Astrocyte (in vitro differentiated cells and primary cell): Measurements from ENCODE around the gene SOCS1. TPM values are rescaled to one million over a fixed set of nuclear protein-coding genes. Genes with fewer than 3 reads are reported as not detected.

ENCODE experiments used
- DNase-seq: peaks from one replicate; pipeline ENCODE4 v3.0.0-alpha.2; 2010; ENCODE audit warnings: low read depth
- FAIRE-seq: peaks from 2 replicates; lab custom pipeline; 2011; peaks lifted over from hg19 to GRCh38; lab: Jason Lieb, UNC
- H2AFZ ChIP-seq: 2 replicates; pipeline ENCODE4 v1.6.0; 2012; ENCODE audit warnings: low read depth, low read length, inconsistent platforms
- H3K27ac ChIP-seq: 2 replicates; pipeline ENCODE4 v1.5.1; 2011; ENCODE audit warnings: low read depth, low read length, inconsistent platforms
- H3K27me3 ChIP-seq: 2 replicates; pipeline ENCODE4 v1.6.0; 2011; ENCODE audit warnings: low read length, inconsistent platforms; ENCODE audit not compliant: insufficient read depth
- H3K36me3 ChIP-seq: 2 replicates; pipeline ENCODE4 v1.5.1; 2011; ENCODE audit warnings: low read length, inconsistent platforms; ENCODE audit not compliant: insufficient read depth
- H3K4me1 ChIP-seq: 2 replicates; pipeline ENCODE4 v1.5.1; 2011; ENCODE audit warnings: low read length, inconsistent platforms; ENCODE audit not compliant: insufficient read depth
- H3K4me2 ChIP-seq: 2 replicates; pipeline ENCODE4 v1.6.0; 2012; ENCODE audit warnings: low read length, inconsistent platforms
- H3K4me3 ChIP-seq: 2 replicates; pipeline ENCODE4 v1.5.1; 2011; ENCODE audit warnings: low read depth, mild to moderate bottlenecking, low read length, inconsistent platforms; ENCODE audit not compliant: insufficient read depth
- H3K79me2 ChIP-seq: 2 replicates; pipeline ENCODE4 v1.6.0; 2012; ENCODE audit warnings: mild to moderate bottlenecking, low read length, inconsistent platforms; ENCODE audit not compliant: insufficient read depth
- H3K9ac ChIP-seq: 2 replicates; pipeline ENCODE4 v1.6.0; 2012; ENCODE audit warnings: mild to moderate bottlenecking, low read length, inconsistent platforms
- H3K9me3 ChIP-seq: 2 replicates; pipeline ENCODE4 v1.5.1; 2012; ENCODE audit warnings: low read depth, mild to moderate bottlenecking, low read length, inconsistent platforms; ENCODE audit not compliant: insufficient read depth
- H4K20me1 ChIP-seq: 2 replicates; pipeline ENCODE4 v1.6.0; 2012; ENCODE audit warnings: low read length, inconsistent platforms; ENCODE audit not compliant: insufficient read depth
- H3K27ac Mint-ChIP-seq: one replicate; pipeline ENCODE4 v1.8.0; 2021; ENCODE audit warnings: mild to moderate bottlenecking, mixed read lengths; ENCODE audit not compliant: unreplicated experiment
- H3K27me3 Mint-ChIP-seq: one replicate; pipeline ENCODE4 v1.8.0; 2021; ENCODE audit warnings: low read depth, mixed read lengths; ENCODE audit not compliant: unreplicated experiment
- H3K36me3 Mint-ChIP-seq: one replicate; pipeline ENCODE4 v1.8.0; 2021; ENCODE audit warnings: low read depth, mixed read lengths; ENCODE audit not compliant: unreplicated experiment
- H3K4me1 Mint-ChIP-seq: one replicate; pipeline ENCODE4 v1.8.0; 2021; ENCODE audit warnings: low read depth, mixed read lengths; ENCODE audit not compliant: unreplicated experiment
- H3K4me3 Mint-ChIP-seq: one replicate; pipeline ENCODE4 v1.8.0; 2021; ENCODE audit warnings: mild to moderate bottlenecking, moderate library complexity, mixed read lengths; ENCODE audit not compliant: unreplicated experiment
- H3K9me3 Mint-ChIP-seq: one replicate; pipeline ENCODE4 v1.8.0; 2021; ENCODE audit warnings: mild to moderate bottlenecking, mixed read lengths; ENCODE audit not compliant: unreplicated experiment
- CTCF ChIP-seq: IDR thresholded peaks from 2 replicates; pipeline ENCODE4 v1.5.1; 2011; ENCODE audit warnings: low read depth, mild to moderate bottlenecking, inconsistent platforms, low read length, moderate library complexity; ENCODE audit not compliant: insufficient read depth
- EZH2 ChIP-seq: IDR thresholded peaks from 2 replicates; pipeline ENCODE4 v1.6.1; 2012; ENCODE audit warnings: mild to moderate bottlenecking, low read length, inconsistent platforms; ENCODE audit not compliant: insufficient read depth
- total RNA-seq: library from RNA; stranded (reverse); gene quantifications from 2 replicates; pipeline ENCODE4 v1.2.1, GENCODE V29; 2021

Gene SOCS1
- total RNA-seq, 1 donor from 2014 or later = 16.0 TPM

DNA sequence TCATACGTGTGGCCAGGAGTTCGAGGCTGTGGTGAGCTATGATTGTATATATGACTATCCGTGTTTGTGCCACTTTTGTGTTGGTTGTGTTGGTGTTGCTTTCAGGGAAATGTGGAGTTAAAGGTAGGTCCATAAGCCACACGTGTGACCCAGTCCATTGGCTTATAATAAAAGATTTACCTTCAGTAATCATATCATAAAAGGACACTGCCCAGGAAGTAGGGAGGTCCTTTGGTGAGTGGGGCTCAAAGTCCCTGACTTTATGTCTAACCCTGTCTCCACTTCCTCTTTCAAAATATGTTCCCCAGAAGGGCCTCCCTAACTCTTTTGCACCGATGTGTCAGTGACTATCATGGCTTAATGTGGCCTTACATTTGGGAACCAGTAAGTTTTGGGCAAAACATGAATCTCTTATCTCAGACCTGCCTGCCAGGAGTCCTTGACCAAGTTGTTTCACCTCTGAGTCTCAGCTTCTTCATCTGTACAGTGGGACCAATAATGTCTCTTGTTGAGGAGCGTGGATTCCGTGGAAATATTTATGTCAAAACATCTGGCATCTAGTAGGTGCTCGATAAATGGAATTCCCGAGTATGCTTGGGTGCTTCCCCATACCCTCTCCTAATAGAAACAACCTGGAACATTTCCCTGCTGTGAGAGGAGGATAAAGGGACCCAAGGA is 8.3 kb upstream of the SOCS1 start:
- no peaks in the 10 kb centered on the region for H3K27me3 ChIP-seq
- FAIRE-seq (no peak), DNase-seq (no peak)
- no peak overlapping the region for H3K4me3 ChIP-seq
- H3K9me3 Mint-ChIP-seq = no peaks in the 10 kb centered on the region
- H3K36me3 Mint-ChIP-seq = no peaks in the 10 kb centered on the region
- no peak overlapping the region for H3K27ac Mint-ChIP-seq
- H3K27me3 Mint-ChIP-seq = peaks cover 56% of the 10 kb centered on the region
- H3K4me3 Mint-ChIP-seq = no peak overlapping the region
- H3K4me1 ChIP-seq = no peaks in the 10 kb centered on the region
- H4K20me1 ChIP-seq = no peaks in the 10 kb centered on the region
- TF ChIP-seq CTCF (no peak), EZH2 (no peak)
- H3K36me3 ChIP-seq = no peaks in the 10 kb centered on the region
- H3K9me3 ChIP-seq = no peaks in the 10 kb centered on the region
- H3K79me2 ChIP-seq = no peaks in the 10 kb centered on the region
- no peaks in the 10 kb centered on the region for H3K4me1 Mint-ChIP-seq
- H2AFZ ChIP-seq = no peak overlapping the region
- H3K27ac ChIP-seq = no peak overlapping the region
- H3K9ac ChIP-seq = no peak overlapping the region
- H3K4me2 ChIP-seq = no peak overlapping the region

- Histone ChIP-seq H4K20me1 (no peaks in the 10 kb centered on the region), H3K9ac (no peak overlapping the region), H3K4me1 (no peaks in the 10 kb centered on the region), H3K9me3 (no peaks in the 10 kb centered on the region), H3K79me2 (no peaks in the 10 kb centered on the region), H2AFZ (no peak overlapping the region), H3K36me3 (no peaks in the 10 kb centered on the region), H3K27ac (no peak overlapping the region), H3K4me3 (no peak overlapping the region), H3K4me2 (no peak overlapping the region), H3K27me3 (no peaks in the 10 kb centered on the region)
- H3K4me3 Mint-ChIP-seq = no peak overlapping the region
- FAIRE-seq (no peak), DNase-seq (no peak)
- no peaks in the 10 kb centered on the region for H3K9me3 Mint-ChIP-seq
- H3K27me3 Mint-ChIP-seq = peaks cover 53% of the 10 kb centered on the region
- no peak for TF ChIP-seq EZH2
- TF ChIP-seq CTCF = no peak
- no peaks in the 10 kb centered on the region for H3K4me1 Mint-ChIP-seq
- no peaks in the 10 kb centered on the region for H3K36me3 Mint-ChIP-seq
- no peak overlapping the region for H3K27ac Mint-ChIP-seq
These were observed 7.7 kb upstream of the SOCS1 start for GRCh38 chr16:11263737-11264136.

DNA sequence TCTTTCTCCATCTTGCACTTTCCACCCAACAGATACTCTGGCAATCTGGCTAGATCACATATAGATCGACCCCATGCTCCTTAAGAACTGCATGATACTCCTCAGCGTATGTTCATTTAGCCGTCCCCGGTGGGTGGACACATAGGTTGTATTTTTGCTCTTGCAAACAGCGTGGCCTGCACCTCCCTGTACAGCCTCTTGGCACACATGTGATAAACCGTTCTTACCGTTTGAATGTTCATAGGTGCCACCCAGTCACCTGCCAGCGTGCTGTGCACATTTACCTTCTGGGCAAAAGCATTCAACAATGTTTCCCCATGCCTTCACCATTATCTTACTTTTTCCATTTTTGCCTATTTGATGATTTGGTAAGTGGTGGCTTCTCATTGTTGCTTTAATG is 6.9 kb upstream of the SOCS1 start:
- no peaks in the 10 kb centered on the region for H4K20me1 ChIP-seq
- Mint-ChIP-seq H3K9me3 (no peaks in the 10 kb centered on the region), H3K36me3 (no peaks in the 10 kb centered on the region), H3K4me3 (no peak overlapping the region), H3K27me3 (peaks cover 52% of the 10 kb centered on the region), H3K4me1 (peaks cover 2% of the 10 kb centered on the region), H3K27ac (no peak overlapping the region)
- H3K4me3 ChIP-seq = no peak overlapping the region
- H2AFZ ChIP-seq = no peak overlapping the region
- H3K27ac ChIP-seq = no peak overlapping the region
- H3K4me1 ChIP-seq = no peaks in the 10 kb centered on the region
- no peak overlapping the region for H3K9ac ChIP-seq
- H3K79me2 ChIP-seq = no peaks in the 10 kb centered on the region
- no peaks in the 10 kb centered on the region for H3K9me3 ChIP-seq
- H3K27me3 ChIP-seq = no peaks in the 10 kb centered on the region
- TF ChIP-seq CTCF (no peak), EZH2 (no peak)
- no peak for DNase-seq
- H3K4me2 ChIP-seq = no peak overlapping the region
- H3K36me3 ChIP-seq = no peaks in the 10 kb centered on the region
- FAIRE-seq = no peak
